ENCODE results near the gene NAALADL2.
"Not testable (repeated sequence)": the region's sequence is repeated elsewhere in the genome, so short reads cannot be mapped to it uniquely, and the experiment has no call there.

The NAALADL2 gene

DNA sequence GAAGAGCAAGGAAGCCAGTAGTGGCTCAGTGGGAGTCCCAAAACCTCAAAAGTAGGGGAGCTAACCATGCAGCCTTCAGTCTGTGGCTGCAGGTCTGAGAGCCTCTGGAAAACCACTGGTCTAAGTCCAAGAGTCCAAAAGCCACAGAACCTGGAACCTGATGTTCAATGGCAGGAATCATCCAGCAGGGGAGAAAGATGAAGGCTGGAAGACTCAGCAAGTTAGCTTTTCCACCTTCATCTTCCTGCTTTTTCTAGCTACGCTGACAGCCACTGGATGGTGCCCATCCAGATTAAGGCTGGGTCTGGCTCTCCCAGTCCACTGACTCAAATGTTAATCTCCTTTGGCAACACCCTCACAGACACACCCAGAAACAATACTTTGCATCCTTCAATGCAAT is 626.3 kb downstream of the NAALADL2 start:
- no peak for DNase-seq (ENCODE audit: low read depth)

DNA sequence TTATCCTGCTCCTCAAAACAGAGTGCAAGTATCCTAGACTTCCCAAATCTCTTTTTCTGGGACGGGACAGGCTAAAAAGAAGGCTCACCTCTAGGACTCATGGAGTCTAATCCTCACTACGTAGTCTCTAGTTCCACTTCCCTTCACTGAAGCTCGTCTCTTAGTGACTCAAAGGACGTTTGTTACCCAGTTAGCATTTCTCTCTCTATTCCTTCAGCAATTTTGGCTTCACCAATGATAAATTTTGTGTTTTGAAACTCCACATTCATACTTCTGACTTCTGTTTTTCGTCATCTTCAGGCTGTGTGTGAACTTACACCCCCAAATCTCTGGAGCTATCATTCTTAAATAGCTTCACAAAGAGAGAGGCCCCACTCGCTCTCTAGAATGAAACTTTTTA is 627.1 kb downstream of the NAALADL2 start:
- DNase-seq (ENCODE audit: low read depth): no peak

DNA sequence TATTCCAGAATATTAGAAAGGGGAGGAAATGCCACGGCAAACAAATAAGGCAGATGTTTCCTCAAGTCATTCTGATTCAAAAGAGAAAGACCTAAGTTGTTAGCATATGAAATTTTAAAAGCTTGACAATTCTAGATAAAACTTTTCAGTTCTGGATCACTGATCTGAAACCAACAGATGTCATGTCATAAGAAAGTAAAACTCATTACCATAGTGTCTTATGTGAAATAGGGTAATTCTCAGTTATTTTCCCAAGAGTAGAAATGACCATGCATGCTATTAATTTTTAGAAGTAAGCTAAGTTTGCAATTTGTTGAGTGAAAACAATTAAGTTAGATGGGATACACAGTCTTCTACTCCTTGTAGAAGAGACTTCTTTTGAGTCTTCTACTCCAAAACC is 630.3 kb downstream of the NAALADL2 start:
- DNase-seq (ENCODE audit: low read depth): no peak

DNA sequence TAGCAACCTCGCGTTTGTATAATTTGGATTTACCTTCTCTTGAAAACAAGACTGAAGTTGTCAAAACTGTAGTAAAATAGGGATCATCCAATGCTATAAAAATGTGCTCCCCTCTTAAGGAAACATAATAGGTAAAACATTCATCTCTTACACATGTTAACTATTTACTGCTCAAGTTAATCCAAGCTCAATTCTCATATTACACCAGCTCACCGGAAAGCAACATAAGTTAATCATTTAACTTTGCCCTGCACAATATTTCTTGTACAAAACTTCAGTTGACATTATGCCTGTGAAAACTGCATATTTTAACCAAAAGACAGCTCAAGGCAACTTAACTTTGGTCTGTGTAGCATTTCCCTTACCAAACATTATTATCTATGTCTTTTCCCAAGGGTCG is 634.2 kb downstream of the NAALADL2 start:
- DNase-seq (ENCODE audit: low read depth): no peak

DNA sequence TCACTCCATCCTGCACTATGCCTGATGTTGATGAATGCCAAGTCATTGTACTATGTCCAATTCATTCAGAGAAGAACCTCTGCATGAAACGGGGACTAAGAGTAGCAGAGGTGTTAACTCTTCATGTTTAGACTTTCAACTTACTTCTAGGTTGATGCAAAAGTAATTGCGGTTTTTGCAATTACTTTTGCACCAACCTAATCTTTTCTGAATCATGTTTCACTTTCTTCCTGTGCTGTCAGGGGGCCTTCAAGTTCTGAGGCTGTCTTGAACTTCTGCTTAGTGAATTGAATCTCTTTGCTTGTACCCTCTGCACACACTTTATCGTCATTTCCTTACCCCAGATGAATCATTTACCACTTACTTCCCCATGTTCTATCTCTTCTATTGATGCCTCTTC is 636.2 kb downstream of the NAALADL2 start:
- DNase-seq (ENCODE audit: low read depth): no peak

DNA sequence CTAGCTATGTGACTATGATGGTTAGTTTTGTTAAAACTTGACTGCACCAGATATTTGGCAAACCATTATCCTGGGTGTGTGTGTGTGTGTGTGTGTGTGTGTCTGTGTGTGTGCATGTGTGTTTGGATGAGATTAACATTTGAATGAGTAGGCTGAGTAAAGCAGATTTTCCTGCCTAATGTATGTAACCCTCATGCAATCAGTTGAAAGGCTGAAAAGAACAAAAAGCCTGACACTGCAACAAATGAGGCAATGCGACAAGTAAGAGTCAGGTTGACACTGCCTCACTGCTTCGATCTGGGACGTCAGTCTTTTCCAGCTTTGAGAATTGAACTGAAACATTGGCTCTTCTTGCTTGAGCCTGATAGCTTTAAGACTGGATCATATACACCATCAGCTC is 643.0 kb downstream of the NAALADL2 start:
- no peak for DNase-seq (ENCODE audit: low read depth)

DNA sequence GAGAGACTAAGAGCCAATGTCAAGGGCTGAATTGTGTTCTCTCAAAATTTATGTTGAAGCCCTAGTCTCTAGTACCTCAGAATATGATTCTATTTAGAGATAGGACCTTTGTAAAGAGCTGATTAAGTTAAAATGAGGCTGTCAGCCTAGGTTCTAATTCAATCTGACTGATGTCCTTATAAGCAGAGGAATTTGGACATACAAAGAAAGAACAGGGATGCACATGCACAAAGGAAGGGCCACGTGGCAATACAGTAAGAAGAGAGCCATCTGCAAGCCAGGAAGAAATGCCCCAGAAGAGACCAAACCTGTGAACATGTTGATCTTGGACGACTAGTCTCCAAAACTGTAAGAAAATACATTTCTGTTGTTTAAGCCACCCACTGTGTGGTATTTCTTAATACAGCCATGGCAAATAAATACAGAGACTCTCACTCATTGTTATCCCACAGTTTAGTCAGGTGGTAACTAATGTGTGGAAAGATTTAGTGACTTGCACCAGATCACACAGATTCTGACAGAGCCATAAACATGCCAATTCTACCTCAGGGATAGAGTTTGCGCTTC is 652.2 kb downstream of the NAALADL2 start:
- no peak for DNase-seq (ENCODE audit: low read depth)

DNA sequence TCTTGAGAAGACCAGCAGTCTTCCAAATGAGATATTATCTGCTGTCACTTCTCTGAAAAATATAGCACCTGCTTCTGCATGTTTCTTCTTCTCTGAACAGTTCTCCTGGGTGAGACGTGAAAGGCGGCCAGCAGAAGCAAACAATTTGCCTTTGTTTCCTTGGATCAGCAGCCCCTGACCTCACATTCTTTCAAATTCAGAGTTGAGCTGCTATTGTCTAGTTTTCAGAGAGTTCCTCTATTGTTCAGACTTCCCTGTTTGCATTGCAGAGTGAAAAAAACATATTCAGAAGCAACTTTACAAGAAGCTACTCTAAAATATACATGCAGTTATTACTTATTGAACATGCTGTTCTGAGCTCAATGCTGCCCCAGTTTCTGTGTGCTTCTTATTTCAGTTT is 653.6 kb downstream of the NAALADL2 start:
- no peak for DNase-seq (ENCODE audit: low read depth)

DNA sequence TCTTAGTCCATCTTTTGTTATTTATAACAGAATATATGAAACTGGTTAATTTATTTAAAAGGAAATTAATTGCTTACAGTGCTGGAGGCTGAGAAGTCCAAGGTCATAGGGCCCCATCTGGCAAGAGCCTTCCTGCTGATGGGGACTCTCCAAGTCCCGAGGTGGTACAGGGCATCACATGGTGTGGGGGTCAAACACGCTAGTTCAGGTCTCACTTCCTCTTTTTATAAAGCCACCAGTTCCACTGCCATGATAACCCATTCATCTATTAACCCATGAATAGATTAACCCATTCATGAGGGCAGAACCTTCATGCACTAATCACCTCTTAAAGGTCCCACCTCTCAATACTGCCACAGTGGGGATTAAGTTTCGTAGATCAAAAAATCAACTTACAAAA is 659.3 kb downstream of the NAALADL2 start:
- DNase-seq (ENCODE audit: low read depth): no peak

DNA sequence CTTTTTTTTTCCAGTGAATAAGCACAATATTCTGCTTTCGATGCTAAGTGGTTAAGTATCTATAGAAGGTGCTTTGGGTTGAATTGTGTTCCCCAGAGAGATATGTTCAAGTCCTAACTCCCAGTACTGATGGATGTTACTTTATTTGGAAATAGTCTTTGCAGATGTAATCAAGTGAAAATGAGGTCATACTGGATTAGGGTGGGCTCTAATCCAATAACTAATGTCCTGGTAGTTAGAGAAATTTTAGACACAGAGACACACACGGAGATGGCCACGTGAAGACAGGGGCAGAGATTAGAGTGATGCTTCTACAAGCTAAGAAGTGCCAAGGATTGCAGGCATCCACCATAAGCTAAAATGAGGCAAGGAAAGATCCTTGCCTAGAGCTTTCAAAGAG is 662.3 kb downstream of the NAALADL2 start:
- no peak for DNase-seq (ENCODE audit: low read depth)

DNA sequence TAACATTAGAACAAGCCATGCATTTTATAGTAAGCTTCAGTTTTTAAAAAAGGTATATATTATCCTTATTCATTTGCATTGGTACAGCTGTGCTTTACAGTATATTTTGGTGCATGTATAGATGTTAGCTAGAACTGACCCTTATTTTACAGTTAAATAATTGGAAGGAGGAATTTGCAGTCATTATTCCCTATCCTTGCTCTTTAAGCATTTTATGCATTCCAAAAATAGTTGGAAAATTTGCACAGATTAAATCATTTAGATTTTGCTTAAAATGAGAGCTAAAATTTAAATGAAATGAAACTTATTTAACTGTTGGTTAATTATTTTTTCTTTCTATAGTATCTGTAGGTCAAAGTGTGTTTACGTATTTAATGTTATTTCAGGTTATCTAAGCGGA is 667.1 kb downstream of the NAALADL2 start:
- no peak for DNase-seq (ENCODE audit: low read depth)

DNA sequence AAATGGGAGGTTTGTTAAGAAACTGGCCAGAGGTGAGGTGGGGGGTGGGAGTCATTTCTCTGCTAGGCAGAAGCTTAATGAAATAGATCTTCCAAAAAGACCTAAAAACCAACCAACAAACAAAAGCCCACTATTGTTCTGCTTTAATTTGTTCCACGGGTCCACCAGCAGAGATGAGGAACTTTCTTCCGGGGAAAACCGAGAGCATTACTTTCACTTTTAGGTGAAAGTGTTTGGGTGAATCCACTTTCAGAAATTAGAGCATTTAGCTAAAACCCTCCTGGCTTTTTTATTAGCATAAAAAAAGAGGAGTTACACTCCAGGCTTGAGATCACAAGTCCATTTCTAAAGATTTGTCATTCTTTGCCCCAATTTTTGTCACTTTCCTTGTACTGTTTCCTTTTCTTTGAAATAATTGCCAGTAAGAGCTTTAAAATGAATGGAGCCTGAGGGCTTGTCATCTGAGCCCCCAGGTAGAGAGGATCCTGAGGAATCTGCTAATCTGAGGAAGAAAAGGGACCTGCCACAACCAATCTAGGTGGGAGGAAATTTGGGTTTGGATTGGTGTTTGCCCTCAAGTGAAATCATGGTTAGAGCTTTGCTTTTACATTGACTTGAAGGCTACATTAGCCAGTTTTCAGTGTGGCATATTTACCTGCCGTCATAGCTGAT is 667.6 kb downstream of the NAALADL2 start:
- no peak for DNase-seq (ENCODE audit: low read depth)

DNA sequence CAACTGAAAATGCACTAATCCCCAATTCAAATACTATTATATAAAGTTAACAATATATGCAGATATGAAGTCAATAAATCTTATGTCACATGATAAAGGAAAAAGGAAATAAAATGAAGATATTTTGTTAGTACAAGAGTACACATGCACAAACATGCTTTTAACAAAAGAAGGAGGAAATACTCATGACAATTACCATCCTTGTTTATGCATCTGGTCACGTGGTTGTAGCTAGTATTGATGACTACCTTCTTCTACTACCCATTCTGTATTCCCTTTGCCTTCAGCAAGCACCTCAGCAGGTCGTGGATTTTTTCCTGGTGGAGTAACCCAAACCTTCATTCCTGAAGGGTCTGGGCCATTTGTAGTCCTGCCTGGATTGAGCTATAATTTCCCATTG is 669.6 kb downstream of the NAALADL2 start:
- not testable (repeated sequence) for DNase-seq (ENCODE audit: low read depth)

DNA sequence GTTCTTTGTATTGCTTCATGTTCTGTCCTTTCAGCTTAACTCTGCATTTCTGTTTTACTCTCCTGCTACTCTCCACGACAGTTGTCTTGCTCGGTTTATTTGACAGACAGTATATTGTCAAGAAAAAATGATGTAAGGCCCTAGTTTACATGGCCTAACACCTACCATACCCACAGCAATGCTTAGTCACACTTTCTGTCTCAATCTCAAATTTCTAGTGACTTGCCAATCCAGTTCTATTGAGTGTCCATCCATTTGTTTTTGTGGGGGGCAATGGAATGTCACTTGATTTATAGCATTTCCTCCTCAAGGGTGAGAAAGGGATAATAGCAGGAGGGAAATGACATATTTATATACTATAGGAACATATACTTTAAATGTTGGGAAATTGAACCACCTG is 676.2 kb downstream of the NAALADL2 start:
- DNase-seq (ENCODE audit: low read depth): no peak

DNA sequence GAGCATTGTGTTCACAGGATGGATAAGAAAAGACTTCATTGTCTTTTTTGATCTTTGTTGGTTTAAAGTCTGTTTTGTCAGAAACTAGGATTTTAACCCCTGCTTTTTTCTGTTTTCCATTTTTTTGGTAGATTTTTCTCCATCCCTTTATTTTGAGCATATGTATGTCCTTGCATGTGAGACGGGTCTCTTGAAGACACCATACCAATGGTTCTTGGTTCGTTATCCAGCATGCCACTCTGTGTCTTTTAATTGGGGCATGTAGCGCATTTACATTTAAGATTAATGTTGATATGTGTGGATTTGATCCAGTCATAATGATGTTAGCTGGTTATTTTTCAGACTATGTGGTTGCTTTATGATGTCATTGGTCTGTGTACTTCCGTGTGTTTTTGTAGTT is 687.0 kb downstream of the NAALADL2 start:
- DNase-seq (ENCODE audit: low read depth): no peak

DNA sequence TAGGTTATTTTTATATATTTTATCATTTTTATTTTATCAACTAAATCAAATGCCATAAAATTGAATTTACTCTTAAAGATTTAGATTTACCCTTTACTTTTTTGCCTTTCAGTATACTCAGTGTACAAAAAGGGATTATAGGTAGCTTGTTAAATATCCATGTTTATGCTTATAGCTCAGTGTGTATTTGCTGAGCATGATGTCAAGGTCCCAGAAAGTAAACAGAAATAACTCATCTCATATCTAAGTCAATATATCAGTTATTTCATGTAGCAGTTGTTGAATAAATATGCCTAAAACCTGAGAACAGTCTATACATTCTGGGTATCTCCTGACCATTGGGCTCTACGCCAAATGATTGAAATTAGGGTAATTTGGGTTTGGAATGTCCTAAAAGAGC is 693.8 kb downstream of the NAALADL2 start:
- DNase-seq (ENCODE audit: low read depth): no peak

DNA sequence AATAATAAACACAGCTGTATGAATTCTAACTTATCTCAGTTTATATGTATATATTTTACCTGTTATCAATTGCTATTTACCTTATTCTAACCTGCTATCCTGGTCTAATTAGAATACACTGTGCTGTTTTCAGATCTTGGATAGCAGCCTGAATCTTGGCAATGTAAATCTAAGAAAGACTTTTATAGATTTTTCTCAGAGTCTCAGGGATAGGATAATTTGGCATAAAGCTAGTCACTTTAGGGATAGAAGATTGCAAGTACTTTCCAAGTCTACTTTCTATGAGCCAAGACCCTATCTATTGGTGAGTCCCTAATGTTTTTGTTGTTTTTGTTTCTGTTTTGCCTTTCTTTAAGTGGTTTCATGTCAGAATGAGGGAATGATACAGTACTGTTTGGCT is 695.7 kb downstream of the NAALADL2 start:
- DNase-seq (ENCODE audit: low read depth): no peak

DNA sequence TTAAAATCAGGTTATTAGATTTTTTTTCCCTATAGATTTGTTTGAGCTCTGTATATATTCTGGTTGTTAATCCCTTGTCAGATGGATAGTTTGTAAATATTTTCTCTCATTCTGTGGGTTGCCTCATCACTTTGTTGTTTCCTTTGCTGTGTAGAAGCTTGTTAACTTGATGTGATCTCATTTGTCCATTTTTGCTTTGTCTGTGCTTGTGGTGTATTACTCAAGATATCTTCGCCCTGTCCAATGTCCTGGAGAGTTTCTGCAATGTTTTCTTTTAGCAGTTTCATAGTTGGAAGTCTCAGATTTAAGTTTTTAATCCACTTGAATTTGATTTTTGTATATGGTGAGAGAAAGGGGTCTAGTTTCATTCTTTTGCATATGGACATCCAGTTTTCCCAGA is 699.1 kb downstream of the NAALADL2 start:
- DNase-seq (ENCODE audit: low read depth): no peak

DNA sequence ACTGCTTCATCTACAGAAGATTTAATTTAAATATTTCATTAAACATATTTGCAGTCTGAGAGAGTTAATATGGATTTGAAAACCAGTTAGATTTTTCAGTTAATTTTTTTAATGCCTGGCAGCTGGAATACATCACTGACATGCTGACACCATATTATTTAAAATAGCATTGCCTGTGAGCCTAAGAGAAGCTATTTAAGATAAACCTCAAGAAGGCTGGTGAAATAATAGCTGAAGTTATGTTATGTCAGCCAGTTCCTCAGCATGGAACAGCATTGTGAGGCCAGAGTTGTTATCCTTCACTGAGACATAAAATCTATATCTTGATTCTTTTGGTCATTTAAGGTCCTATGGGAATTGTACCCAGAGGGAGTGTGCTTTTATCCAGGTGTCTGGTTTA is 705.2 kb downstream of the NAALADL2 start:
- DNase-seq (ENCODE audit: low read depth): no peak

DNA sequence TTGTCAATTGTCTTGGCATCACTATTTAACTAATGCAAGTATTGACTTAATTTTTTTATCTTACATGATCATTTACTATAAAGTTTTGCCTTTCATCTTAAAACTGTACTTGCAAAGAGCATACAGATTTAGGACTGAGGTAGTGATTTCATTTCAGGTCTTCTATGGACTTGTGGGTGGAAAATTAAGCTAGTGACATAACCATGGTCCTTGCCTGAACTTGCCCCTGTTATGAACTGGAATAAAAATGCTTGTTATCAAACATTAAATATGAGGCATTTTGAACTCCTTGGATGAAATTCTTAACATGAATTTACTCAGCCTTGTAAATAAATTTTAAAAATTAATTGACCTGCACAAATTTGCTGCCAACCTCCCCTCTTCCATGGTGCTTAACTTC is 712.0 kb downstream of the NAALADL2 start:
- DNase-seq (ENCODE audit: low read depth): no peak

DNA sequence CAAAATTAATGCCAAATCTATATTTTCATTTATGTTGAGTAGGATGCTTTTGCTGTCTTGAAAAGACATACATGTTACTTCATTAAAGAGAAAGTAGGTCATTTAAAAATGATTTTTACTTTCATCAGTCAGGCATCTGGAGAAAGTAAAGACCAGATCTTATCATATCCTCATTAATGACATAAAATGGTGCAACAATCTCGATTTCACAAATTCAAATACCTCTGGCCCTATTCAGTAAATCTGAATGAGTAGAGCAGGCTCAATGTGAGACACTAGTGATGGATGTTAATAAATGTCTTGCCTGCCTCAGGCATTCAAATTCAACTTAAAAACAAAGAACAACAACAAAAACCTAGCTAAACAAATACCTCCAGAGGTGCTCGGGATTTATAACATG is 714.1 kb downstream of the NAALADL2 start:
- no peak for DNase-seq (ENCODE audit: low read depth)

DNA sequence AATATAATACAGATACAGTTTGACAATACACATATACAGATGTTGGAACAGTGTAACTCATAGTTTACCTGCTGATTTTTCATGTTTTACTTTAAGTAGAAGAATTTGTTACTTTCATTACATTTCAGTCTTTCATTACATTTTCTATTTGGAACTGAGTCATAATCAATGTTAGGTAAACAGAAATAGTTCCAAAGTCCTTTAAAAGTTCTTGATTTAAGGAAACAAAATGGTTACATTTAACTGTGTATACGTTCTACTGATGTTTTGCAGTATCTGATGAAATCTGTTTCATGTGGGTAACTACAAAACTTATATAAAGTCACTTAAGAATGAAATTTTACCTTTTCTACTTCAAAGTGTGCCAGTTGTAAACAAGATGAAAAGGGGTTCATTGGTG is 721.2 kb downstream of the NAALADL2 start:
- no peak for DNase-seq (ENCODE audit: low read depth)

DNA sequence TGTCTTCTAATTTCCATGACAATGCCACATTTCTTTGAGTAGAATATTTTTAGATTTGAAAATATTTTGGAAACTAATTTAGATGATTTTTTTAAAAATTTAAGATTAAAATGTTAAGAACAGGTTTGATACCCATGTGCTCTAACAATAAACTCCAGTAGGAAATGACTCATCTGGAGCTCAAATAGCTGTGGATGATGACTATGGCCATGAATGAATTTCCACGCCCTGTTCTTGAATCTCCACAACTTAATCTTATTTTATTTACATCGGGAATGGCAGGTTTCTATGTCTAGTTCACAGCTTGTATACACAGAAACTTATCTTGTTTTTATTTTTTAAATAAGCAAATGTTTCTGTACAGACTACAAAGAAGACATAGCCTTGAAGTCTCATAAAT is 726.8 kb downstream of the NAALADL2 start:
- no peak for DNase-seq (ENCODE audit: low read depth)

DNA sequence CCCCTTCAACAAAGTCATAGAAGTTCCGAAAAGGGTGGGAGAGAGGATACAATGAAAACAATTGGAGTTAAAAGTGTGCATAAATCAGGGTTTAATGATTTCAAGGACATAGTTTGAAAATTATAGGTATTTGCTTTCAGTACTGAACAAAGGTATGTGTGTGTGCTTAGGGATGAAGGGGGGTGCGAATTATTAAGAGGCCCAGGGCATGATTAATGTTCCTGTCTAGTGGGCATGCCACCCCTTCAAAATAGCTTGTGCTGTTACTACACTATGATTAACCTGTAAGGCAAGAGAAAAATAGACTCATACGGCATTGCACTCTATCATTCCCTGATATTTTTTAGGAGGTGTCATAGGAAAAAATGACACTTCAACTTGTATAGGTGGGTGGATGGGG is 731.6 kb downstream of the NAALADL2 start:
- no peak for DNase-seq (ENCODE audit: low read depth)

DNA sequence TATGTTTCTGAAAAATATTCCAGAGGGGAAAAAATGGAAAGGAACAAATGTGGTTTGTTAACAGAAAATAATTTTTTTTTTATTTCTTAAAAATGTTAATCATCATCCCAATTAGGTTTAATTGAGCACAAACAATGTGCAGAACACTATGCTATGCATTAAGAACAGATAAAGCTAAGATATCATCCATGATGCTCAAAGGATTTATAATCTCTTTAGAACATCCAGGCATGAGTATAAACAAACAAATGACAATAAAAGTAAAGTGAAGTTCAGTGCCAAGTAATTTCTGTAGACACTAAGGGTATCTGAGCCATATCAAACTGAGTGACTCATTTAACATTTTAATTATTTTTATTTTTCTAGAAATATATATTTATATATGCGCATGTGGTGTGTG is 732.2 kb downstream of the NAALADL2 start:
- DNase-seq (ENCODE audit: low read depth): no peak
